Stimulated activated CD8-positive, alpha-beta memory T cell treated with anti-CD3 and anti-CD28 coated beads, Interleukin-2, amount 100 ng/mL, for 1 hour (primary cell): ENCODE results near the gene HAO2.

Source experiments
- DNase-seq, 2 donors: peaks; one replicate each; pipeline ENCODE4 v3.0.0-alpha.2; 2020; ENCODE audit warnings: low read depth in 2 of 2

The HAO2 gene

GRCh38 chr1:119380304-119380703, 11.7 kb downstream of the HAO2 start:
- no peak for DNase-seq

- DNase-seq: no peak
Measured at GRCh38 chr1:119380983-119381662, 12.5 kb downstream of the HAO2 start.

- DNase-seq: no peak
Measured at GRCh38 chr1:119384591-119384990, 16.0 kb downstream of the HAO2 start.

GRCh38 chr1:119385650-119386049, 17.1 kb downstream of the HAO2 start:
- no peak for DNase-seq

- DNase-seq: no peak
Measured at GRCh38 chr1:119387858-119388257, 19.3 kb downstream of the HAO2 start.

- DNase-seq: no peak
Measured at GRCh38 chr1:119388450-119388849, 19.9 kb downstream of the HAO2 start.

- no peak for DNase-seq
Measured at GRCh38 chr1:119390526-119390925, 21.9 kb downstream of the HAO2 start.

GRCh38 chr1:119391749-119392148, 23.2 kb downstream of the HAO2 start:
- no peak for DNase-seq

- no peak for DNase-seq
Measured at GRCh38 chr1:119394085-119394484, 25.5 kb downstream of the HAO2 start.

GRCh38 chr1:119396982-119397381, 28.4 kb downstream of the HAO2 start:
- no peak for DNase-seq

GRCh38 chr1:119397986-119398385, 29.4 kb downstream of the HAO2 start:
- DNase-seq: no peak

GRCh38 chr1:119404736-119405135, 36.2 kb downstream of the HAO2 start:
- no peak for DNase-seq

- no peak for DNase-seq
Measured at GRCh38 chr1:119409731-119410130, 41.1 kb downstream of the HAO2 start.

GRCh38 chr1:119410961-119411360, 42.4 kb downstream of the HAO2 start:
- no peak for DNase-seq

- no peak for DNase-seq
Measured at GRCh38 chr1:119414950-119415349, 46.4 kb downstream of the HAO2 start, which contains the start of gene HSD3B2. Gene HSD3B2, plus strand, starts transcription at chr1:119415150. Its CDS starts 270 bp downstream, at chr1:119415420.

- DNase-seq: no peak
Measured at GRCh38 chr1:119416006-119416640, 47.5 kb downstream of the HAO2 start.

- DNase-seq: no peak
Measured at GRCh38 chr1:119419109-119419508, 50.5 kb downstream of the HAO2 start.

- DNase-seq: no peak
Measured at GRCh38 chr1:119420638-119421037, 52.1 kb downstream of the HAO2 start.

GRCh38 chr1:119422631-119423030, 54.0 kb downstream of the HAO2 start:
- DNase-seq: no peak

- DNase-seq: no peak
Measured at GRCh38 chr1:119428991-119429390, 60.4 kb downstream of the HAO2 start.

GRCh38 chr1:119429687-119430086, 61.1 kb downstream of the HAO2 start:
- DNase-seq: no peak

- DNase-seq: no peak
Measured at GRCh38 chr1:119430486-119430885, 61.9 kb downstream of the HAO2 start.

- no peak for DNase-seq
Measured at GRCh38 chr1:119431836-119432235, 63.3 kb downstream of the HAO2 start.

- DNase-seq: no peak
Measured at GRCh38 chr1:119435052-119435451, 66.5 kb downstream of the HAO2 start.
